H1 (cell line): ENCODE measurements around the gene NNMT. TPM values are rescaled to one million over a fixed set of nuclear protein-coding genes. Genes with fewer than 3 reads are reported as not detected.

Experiments used
- CTCF ChIA-PET: fragments of 300-600 bp; sonication (Branson Sonifier 250); formaldehyde crosslinking; loops from one replicate; lab custom pipeline; 2021; ENCODE audit not compliant: partially characterized antibody; lab: Charles Lee
- POLR2A ChIA-PET: fragments of 300-600 bp; sonication (Branson Sonifier 250); formaldehyde crosslinking; loops from one replicate; lab custom pipeline; 2021; ENCODE audit warnings: inconsistent platforms; ENCODE audit not compliant: partially characterized antibody; lab: Charles Lee
- DNase-seq, 2 experiments: peaks; one replicate each; pipeline versions ENCODE4 v3.0.0 to v3.0.0-alpha.2; 2010 to 2022; ENCODE audit warnings: low spot score in 2 of 2, low read depth in 1 of 2, mixed read lengths in 1 of 2
- FAIRE-seq: peaks from 2 replicates; lab custom pipeline; 2011; peaks lifted over from hg19 to GRCh38; lab: Jason Lieb, UNC
- H2AFZ ChIP-seq: 2 replicates; pipeline ENCODE4 v1.8.1; 2012; ENCODE audit warnings: low read length, inconsistent platforms
- H2AK5ac ChIP-seq: 2 replicates; pipeline ENCODE4 v1.6.1; 2013; ENCODE audit warnings: low read depth, low read length
- H2BK120ac ChIP-seq: replicated peaks from 2 replicates; pipeline ENCODE3; 2013; ENCODE audit warnings: low read depth, low read length, inconsistent platforms
- H2BK12ac ChIP-seq: 2 replicates; pipeline ENCODE4 v1.6.1; 2013; ENCODE audit warnings: low read depth, low read length
- H2BK15ac ChIP-seq: 2 replicates; pipeline ENCODE4 v1.6.1; 2013; ENCODE audit warnings: low read length
- H2BK20ac ChIP-seq: 2 replicates; pipeline ENCODE4 v1.6.1; 2013; ENCODE audit warnings: low read length
- H2BK5ac ChIP-seq: 2 replicates; pipeline ENCODE4 v1.6.1; 2013; ENCODE audit warnings: low read depth, low read length
- H3K14ac ChIP-seq: 2 replicates; pipeline ENCODE4 v1.6.1; 2013; ENCODE audit warnings: inconsistent platforms; ENCODE audit not compliant: insufficient read length
- H3K18ac ChIP-seq: 2 replicates; pipeline ENCODE4 v1.6.1; 2013; ENCODE audit warnings: low read length; ENCODE audit errors: extremely low read depth
- H3K23ac ChIP-seq: 2 replicates; pipeline ENCODE4 v1.6.1; 2013; ENCODE audit warnings: inconsistent platforms; ENCODE audit not compliant: insufficient read length
- H3K23me2 ChIP-seq: 2 replicates; pipeline ENCODE4 v1.6.1; 2013; ENCODE audit warnings: low read depth, low read length
- H3K27ac ChIP-seq: 2 replicates; pipeline ENCODE4 v1.6.1; 2011; ENCODE audit warnings: low read depth, low read length, inconsistent platforms
- H3K27me3 ChIP-seq, 4 experiments: replicated peaks in 1 of 4; 1 replicate in 1 of 4; 2 replicates in 3 of 4; pipeline versions ENCODE4 v1.6.1 to v1.8.1; 2011 to 2013; ENCODE audit warnings: low read length in 3 of 4, mild to moderate bottlenecking in 3 of 4, inconsistent platforms in 2 of 4, mixed read lengths in 2 of 4, moderate library complexity in 1 of 4; ENCODE audit not compliant: control insufficient read depth in 3 of 4, insufficient read depth in 3 of 4; ENCODE audit errors: extremely low read depth in 1 of 4
- H3K36me3 ChIP-seq, 4 experiments: 2 replicates each; pipeline versions ENCODE4 v1.6.1 to v1.8.1; 2011 to 2013; ENCODE audit warnings: mild to moderate bottlenecking in 4 of 4, low read length in 3 of 4, moderate library complexity in 2 of 4, control low read depth in 1 of 4, inconsistent platforms in 1 of 4; ENCODE audit not compliant: insufficient read depth in 4 of 4, control insufficient read depth in 2 of 4
- H3K4ac ChIP-seq: replicated peaks from 2 replicates; pipeline ENCODE3; 2013; ENCODE audit warnings: low read length, low read depth, mixed read lengths, inconsistent platforms; ENCODE audit not compliant: insufficient read length
- H3K4me1 ChIP-seq, 4 experiments: replicated peaks in 1 of 4; 1 replicate in 1 of 4; 2 replicates in 3 of 4; pipeline versions ENCODE4 v1.6.1 to v1.8.1; 2011 to 2013; ENCODE audit warnings: low read length in 3 of 4, inconsistent platforms in 2 of 4, mixed read lengths in 1 of 4; ENCODE audit not compliant: insufficient read depth in 4 of 4, control insufficient read depth in 3 of 4
- H3K4me2 ChIP-seq, 2 experiments: 2 replicates each; pipeline versions ENCODE4 v1.6.1 to v1.8.1; 2011 to 2013; ENCODE audit warnings: low read depth in 2 of 2, low read length in 2 of 2, control low read depth in 1 of 2, inconsistent platforms in 1 of 2, mild to moderate bottlenecking in 1 of 2; ENCODE audit not compliant: insufficient read depth in 1 of 2
- H3K4me3 ChIP-seq, 4 experiments: fragments of 200-600, 300-600 bp in 1 of 4; sonication (generic), shearing (Covaris generic), sonication (Bioruptor Twin) in 1 of 4; 2 replicates each; pipeline versions ENCODE4 v1.5.1 to v1.8.1; 2011 to 2016; ENCODE audit warnings: low read length in 4 of 4, low read depth in 3 of 4, control low read depth in 2 of 4, inconsistent platforms in 2 of 4, mild to moderate bottlenecking in 2 of 4, mixed read lengths in 1 of 4, moderate library complexity in 1 of 4; ENCODE audit not compliant: insufficient read depth in 2 of 4; ENCODE audit errors: extremely low read depth in 1 of 4
- H3K56ac ChIP-seq: replicated peaks from 2 replicates; pipeline ENCODE3; 2013; ENCODE audit warnings: low read depth, mild to moderate bottlenecking, mixed read lengths, low read length, inconsistent platforms; ENCODE audit not compliant: insufficient read length
- H3K79me1 ChIP-seq: 2 replicates; pipeline ENCODE4 v1.6.1; 2013; ENCODE audit warnings: low read depth, low read length, control low read depth
- H3K79me2 ChIP-seq, 2 experiments: 2 replicates each; pipeline versions ENCODE4 v1.6.1 to v1.8.1; 2012 to 2013; ENCODE audit warnings: low read length in 2 of 2, mild to moderate bottlenecking in 2 of 2, inconsistent platforms in 1 of 2; ENCODE audit not compliant: insufficient read depth in 2 of 2, control insufficient read depth in 1 of 2
- H3K9ac ChIP-seq, 4 experiments: replicated peaks in 1 of 4; 1 replicate in 1 of 4; 2 replicates in 3 of 4; pipeline versions ENCODE4 v1.6.1 to v1.8.1; 2011 to 2013; ENCODE audit warnings: low read depth in 3 of 4, low read length in 3 of 4, control low read depth in 2 of 4, mild to moderate bottlenecking in 2 of 4, moderate library complexity in 2 of 4, inconsistent platforms in 1 of 4; ENCODE audit errors: extremely low read depth in 1 of 4
- H3K9me3 ChIP-seq, 2 experiments: 2 replicates each; pipeline versions ENCODE4 v1.6.1 to v1.8.1; 2012 to 2013; ENCODE audit warnings: mild to moderate bottlenecking in 2 of 2, moderate library complexity in 2 of 2, control low read depth in 1 of 2, inconsistent platforms in 1 of 2, low read depth in 1 of 2, low read length in 1 of 2, mixed read lengths in 1 of 2; ENCODE audit not compliant: insufficient read depth in 2 of 2
- H4K20me1 ChIP-seq, 2 experiments: replicated peaks in 1 of 2; 2 replicates each; pipeline versions ENCODE3 to v1.8.1; 2011 to 2013; ENCODE audit warnings: inconsistent platforms in 2 of 2, low read length in 2 of 2, mild to moderate bottlenecking in 1 of 2; ENCODE audit not compliant: insufficient read depth in 2 of 2, control insufficient read depth in 1 of 2
- H4K5ac ChIP-seq: 2 replicates; pipeline ENCODE4 v1.6.1; 2013; ENCODE audit warnings: low read length, low read depth, mixed read lengths, inconsistent platforms; ENCODE audit not compliant: insufficient read length
- H4K8ac ChIP-seq: 2 replicates; pipeline ENCODE4 v1.8.0; 2013; ENCODE audit warnings: mild to moderate bottlenecking, moderate library complexity, low read length, inconsistent platforms; ENCODE audit not compliant: insufficient read depth; ENCODE audit errors: extremely low read depth
- H4K91ac ChIP-seq: replicated peaks from 2 replicates; pipeline ENCODE3; 2013; ENCODE audit warnings: low read length, mixed read lengths, inconsistent platforms; ENCODE audit not compliant: insufficient read length
- CBX5 ChIP-seq: fragments of 300-800, 300-1000 bp; sonication (generic); IDR thresholded peaks from 2 replicates; pipeline ENCODE4 v1.7.1; 2016; ENCODE audit warnings: antibody characterized with exemption, low read length, low read depth
- CEBPB ChIP-seq: IDR thresholded peaks from 2 replicates; pipeline ENCODE4 v1.6.1; 2012; ENCODE audit warnings: low read depth, low read length
- EGR1 ChIP-seq: IDR thresholded peaks from 2 replicates; pipeline ENCODE4 v1.6.1; 2011; ENCODE audit warnings: low read depth, low read length, borderline replicate concordance
- HDAC2 ChIP-seq, 2 experiments: fragments of 300-600 bp in 1 of 2; sonication (generic) in 1 of 2; IDR thresholded peaks; 2 replicates each; pipeline ENCODE4 v1.6.1; 2011 to 2012; ENCODE audit warnings: low read depth in 2 of 2, low read length in 2 of 2, mild to moderate bottlenecking in 2 of 2, moderate library complexity in 2 of 2, borderline replicate concordance in 1 of 2, inconsistent platforms in 1 of 2
- RBBP5 ChIP-seq: IDR thresholded peaks from 2 replicates; pipeline ENCODE4 v1.7.1; 2012; ENCODE audit warnings: low read depth, mild to moderate bottlenecking, inconsistent platforms, low read length, moderate library complexity, borderline replicate concordance
- RXRA ChIP-seq: IDR thresholded peaks from 2 replicates; pipeline ENCODE4 v1.6.1; 2011; ENCODE audit warnings: low read depth, mild to moderate bottlenecking, low read length, moderate library complexity; ENCODE audit not compliant: insufficient read depth
- TEAD4 ChIP-seq: IDR thresholded peaks from 2 replicates; pipeline ENCODE4 v1.6.1; 2012; ENCODE audit warnings: low read depth, low read length, inconsistent platforms, mixed read lengths
- WGBS, 2 experiments: shearing (Covaris generic) in 1 of 2; methylation state at CpG; one replicate each; pipeline versions ENCODE4 v1.1.6 to v1.1.7; 2013 to 2015; ENCODE audit warnings: low lambda C conversion rate in 2 of 2, mixed read lengths in 2 of 2, inconsistent platforms in 1 of 2, low coverage in 1 of 2, missing lambda C conversion rate in 1 of 2; ENCODE audit not compliant: insufficient replicate concordance in 2 of 2, insufficient coverage in 1 of 2, insufficient read length in 1 of 2; ENCODE audit errors: extremely low coverage in 1 of 2, missing lambda C conversion rate in 1 of 2; 5-methylcytosine and 5-hydroxymethylcytosine counted together
- polyA plus RNA-seq, 7 experiments: library from polyadenylated mRNA; depleted of rRNA in 3 of 7; stranded (reverse) in 5 of 7; unstranded in 2 of 7; fragments of >200 nt in 5 of 7; fragments of 200-250 nt in 2 of 7; gene quantifications; 1 replicate in 5 of 7; 2 replicates in 1 of 7; 4 replicates in 1 of 7; pipeline versions ENCODE4 v1.2.1 to v1.2.3, GENCODE V29; 2011 to 2013; ENCODE audit warnings: missing spikeins in 2 of 7, mixed read lengths in 2 of 7
- total RNA-seq: library from RNA; stranded (reverse); fragmentation: NEBNext Ultra II Directional; extraction: Animal tissue kit (Norgen Biotek cat#: 25700); gene quantifications from 2 replicates; pipeline ENCODE4 v1.2.1, GENCODE V29; 2021
- TF ChIP-seq, protein P1 (sequence below): IDR thresholded peaks from 2 replicates; pipeline ENCODE4 v1.6.1; 2011; ENCODE audit warnings: low read depth, mild to moderate bottlenecking, low read length; ENCODE audit not compliant: insufficient read depth
- TF ChIP-seq, protein P2 (sequence below): IDR thresholded peaks from 2 replicates; pipeline ENCODE4 v1.6.1; 2012; ENCODE audit warnings: inconsistent platforms
- TF ChIP-seq, protein P3 (sequence below): IDR thresholded peaks from 2 replicates; pipeline ENCODE4 v1.6.1; 2012; ENCODE audit warnings: low read length, inconsistent platforms

The NNMT gene
- total and polyA plus RNA-seq, 2 of the 8 experiments (the other 6 are each of a cell fraction or from before 2014, with no cell fraction given): not detected

DNA sequence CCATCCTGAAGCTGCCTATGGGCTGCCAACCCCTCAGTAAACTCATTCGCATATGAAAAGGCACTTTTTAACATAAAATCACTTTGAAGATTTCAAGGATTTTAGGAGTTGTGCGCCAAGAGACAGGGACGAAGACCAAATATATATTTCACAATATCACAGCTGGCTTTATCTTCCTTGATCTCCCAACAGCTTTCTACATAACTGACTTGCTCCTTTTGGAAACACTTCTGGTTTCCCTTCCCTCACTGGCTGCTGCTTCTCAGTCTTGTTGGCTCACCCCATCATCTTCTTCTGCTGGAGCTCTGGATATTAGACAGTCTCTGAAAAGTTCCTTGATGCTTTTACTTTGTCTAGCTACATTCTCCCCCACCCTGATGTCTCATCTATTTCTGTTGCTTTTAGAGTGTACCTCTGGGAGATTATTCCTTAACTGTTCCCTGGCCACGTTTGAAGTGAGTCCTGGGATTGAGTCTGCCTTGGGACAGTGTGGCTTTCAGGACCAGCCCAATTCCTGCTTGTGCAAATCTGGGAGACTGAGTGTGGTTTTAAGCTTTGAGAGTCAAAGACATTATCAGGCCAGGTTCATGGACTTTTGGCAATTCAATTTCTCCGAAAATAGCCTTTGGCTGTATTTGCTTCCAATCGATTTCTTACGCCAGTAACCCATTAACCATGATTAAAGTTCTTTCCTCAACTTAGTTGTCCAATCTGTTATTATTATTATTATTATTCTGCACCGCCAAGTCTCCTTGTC lies 30.9 kb upstream of the NNMT start:
- Histone ChIP-seq H3K79me2 (no peaks in the 10 kb centered on the region), H3K27me3 (no peaks in the 10 kb centered on the region), H3K56ac (no peak overlapping the region), H3K27ac (no peak overlapping the region), H2AK5ac (no peak overlapping the region), H3K4ac (no peak overlapping the region), H4K91ac (no peak overlapping the region), H3K4me3 (no peak overlapping the region), H3K14ac (no peak overlapping the region), H2BK20ac (no peak overlapping the region), H3K79me1 (no peaks in the 10 kb centered on the region), H3K36me3 (no peaks in the 10 kb centered on the region), H2BK120ac (no peak overlapping the region), H2BK5ac (no peak overlapping the region), H3K9ac (no peak overlapping the region; a peak in 2 of 7 replicates), H3K23me2 (no peaks in the 10 kb centered on the region), H4K5ac (no peak overlapping the region), H2BK15ac (no peak overlapping the region), H3K23ac (no peak overlapping the region), H2BK12ac (no peak overlapping the region), H3K4me1 (no peaks in the 10 kb centered on the region; a peak in 1 of 7 replicates), H3K18ac (no peak overlapping the region), H3K9me3 (no peaks in the 10 kb centered on the region), H3K4me2 (no peak overlapping the region), H4K8ac (no peak overlapping the region), H4K20me1 (no peaks in the 10 kb centered on the region), H2AFZ (peak overlapping the region; percentile 37; the same call in 1 of the 2 replicates)
- DNase-seq (no peak), FAIRE-seq (no peak)
- ChIA-PET CTCF (interaction anchor here (0.7 to 12.0 kb wide), 16 partner anchors 12 to 459 kb away, joined by 3 to 280 read pairs (median 4); no protein-coding TSS in a partner anchor), POLR2A (no interaction called here)
- WGBS, 2 experiments: 89% methylated on average over 8 of the region's 8 CpGs; no CpG with 5 or more reads in 1 of the 2 experiments
- TF ChIP-seq, protein P1, sequence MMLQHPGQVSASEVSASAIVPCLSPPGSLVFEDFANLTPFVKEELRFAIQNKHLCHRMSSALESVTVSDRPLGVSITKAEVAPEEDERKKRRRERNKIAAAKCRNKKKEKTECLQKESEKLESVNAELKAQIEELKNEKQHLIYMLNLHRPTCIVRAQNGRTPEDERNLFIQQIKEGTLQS: no peak
- no peak for TF ChIP-seq CEBPB
- TF ChIP-seq RXRA: no peak
- no peak for TF ChIP-seq CBX5
- no peak for TF ChIP-seq HDAC2 (IDR thresholded peaks at IDR 0.05; ENCODE audit: borderline replicate concordance in 1 of 2, low read depth in 2 of 2, low read length in 2 of 2)
- TF ChIP-seq, protein P2, sequence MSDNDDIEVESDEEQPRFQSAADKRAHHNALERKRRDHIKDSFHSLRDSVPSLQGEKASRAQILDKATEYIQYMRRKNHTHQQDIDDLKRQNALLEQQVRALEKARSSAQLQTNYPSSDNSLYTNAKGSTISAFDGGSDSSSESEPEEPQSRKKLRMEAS: no peak
- TF ChIP-seq, protein P3, sequence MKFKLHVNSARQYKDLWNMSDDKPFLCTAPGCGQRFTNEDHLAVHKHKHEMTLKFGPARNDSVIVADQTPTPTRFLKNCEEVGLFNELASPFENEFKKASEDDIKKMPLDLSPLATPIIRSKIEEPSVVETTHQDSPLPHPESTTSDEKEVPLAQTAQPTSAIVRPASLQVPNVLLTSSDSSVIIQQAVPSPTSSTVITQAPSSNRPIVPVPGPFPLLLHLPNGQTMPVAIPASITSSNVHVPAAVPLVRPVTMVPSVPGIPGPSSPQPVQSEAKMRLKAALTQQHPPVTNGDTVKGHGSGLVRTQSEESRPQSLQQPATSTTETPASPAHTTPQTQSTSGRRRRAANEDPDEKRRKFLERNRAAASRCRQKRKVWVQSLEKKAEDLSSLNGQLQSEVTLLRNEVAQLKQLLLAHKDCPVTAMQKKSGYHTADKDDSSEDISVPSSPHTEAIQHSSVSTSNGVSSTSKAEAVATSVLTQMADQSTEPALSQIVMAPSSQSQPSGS: no peak
- no peak for TF ChIP-seq TEAD4
- no peak for TF ChIP-seq EGR1
- no peak for TF ChIP-seq RBBP5
